A549 (cell line): Measurements from ENCODE around the gene ZNF30.

ENCODE experiments used
- CTCF ChIP-seq: fragments of >200 bp; sonication (Bioruptor Twin); formaldehyde crosslinking; IDR thresholded peaks from 3 replicates; pipeline ENCODE4 v1.5.1; 2016
- MAFK ChIP-seq: fragments of 450-650 bp; IDR thresholded peaks from 2 replicates; pipeline ENCODE4 v1.6.1; 2014; ENCODE audit not compliant: partially characterized antibody
- MYC ChIP-seq: IDR thresholded peaks from 2 replicates; pipeline ENCODE4 v1.6.1; 2012; ENCODE audit warnings: mild to moderate bottlenecking, inconsistent platforms, low read length, improper control_type of control experiment, borderline replicate concordance
- RNF2 ChIP-seq: fragments of 200-600 bp; sonication (generic); IDR thresholded peaks from 2 replicates; pipeline ENCODE4 v1.6.1; 2016; ENCODE audit warnings: low read depth, mild to moderate bottlenecking, antibody characterized with exemption, moderate library complexity, borderline replicate concordance
- TP53 ChIP-seq: fragments of 250-450 bp; sonication (Bioruptor Pico); IDR thresholded peaks from 2 replicates; pipeline ENCODE4 v1.5.0; 2021; ENCODE audit warnings: mild to moderate bottlenecking, moderate library complexity

GRCh38 chr19:34957830-34958751 lies 31.4 kb downstream of the ZNF30 start:
- no peak for TF ChIP-seq RNF2
- no peak for TF ChIP-seq CTCF
- no peak for TF ChIP-seq MYC
- no peak for TF ChIP-seq MAFK
- no peak for TF ChIP-seq TP53 (CRISPR knock-in tag)
